GM12872 (cell line): ENCODE measurements around the gene POLE.

Experiments used
- CTCF ChIP-seq: IDR thresholded peaks from 3 replicates; pipeline ENCODE4 v1.5.1; 2011; ENCODE audit warnings: low read depth, mild to moderate bottlenecking, low read length, moderate library complexity; ENCODE audit not compliant: insufficient read depth

Gene POLE

GRCh38 chr12:132708150-132708549, 21.0 kb upstream of the POLE start:
- no peak for TF ChIP-seq CTCF

GRCh38 chr12:132707241-132707640, 20.1 kb upstream of the POLE start:
- TF ChIP-seq CTCF = no peak

GRCh38 chr12:132703641-132704040, 16.5 kb upstream of the POLE start:
- no peak for TF ChIP-seq CTCF

GRCh38 chr12:132702640-132703039, 15.5 kb upstream of the POLE start:
- TF ChIP-seq CTCF = no peak

- TF ChIP-seq CTCF = no peak
Observed at GRCh38 chr12:132700212-132700822, 13.2 kb upstream of the POLE start.

GRCh38 chr12:132698341-132698740, 11.2 kb upstream of the POLE start:
- no peak for TF ChIP-seq CTCF

- no peak for TF ChIP-seq CTCF
Observed at GRCh38 chr12:132695431-132695830, 8.3 kb upstream of the POLE start.
